Measurements from ENCODE around the gene AATF. TPM values are rescaled to one million over a fixed set of nuclear protein-coding genes. Genes with fewer than 3 reads are reported as not detected.
A peak's percentile ranks its signal among the peaks of the same experiment; 100 is the strongest.

The AATF gene
- total RNA-seq, 2 donors from 2014 or later, result 28.8 to 41.3 TPM

- H3K4me3 ChIP-seq, result peak overlapping the region; percentile 52
These were observed 13.8 kb upstream of the AATF start for GRCh38 chr17:36934692-36935630.

DNA sequence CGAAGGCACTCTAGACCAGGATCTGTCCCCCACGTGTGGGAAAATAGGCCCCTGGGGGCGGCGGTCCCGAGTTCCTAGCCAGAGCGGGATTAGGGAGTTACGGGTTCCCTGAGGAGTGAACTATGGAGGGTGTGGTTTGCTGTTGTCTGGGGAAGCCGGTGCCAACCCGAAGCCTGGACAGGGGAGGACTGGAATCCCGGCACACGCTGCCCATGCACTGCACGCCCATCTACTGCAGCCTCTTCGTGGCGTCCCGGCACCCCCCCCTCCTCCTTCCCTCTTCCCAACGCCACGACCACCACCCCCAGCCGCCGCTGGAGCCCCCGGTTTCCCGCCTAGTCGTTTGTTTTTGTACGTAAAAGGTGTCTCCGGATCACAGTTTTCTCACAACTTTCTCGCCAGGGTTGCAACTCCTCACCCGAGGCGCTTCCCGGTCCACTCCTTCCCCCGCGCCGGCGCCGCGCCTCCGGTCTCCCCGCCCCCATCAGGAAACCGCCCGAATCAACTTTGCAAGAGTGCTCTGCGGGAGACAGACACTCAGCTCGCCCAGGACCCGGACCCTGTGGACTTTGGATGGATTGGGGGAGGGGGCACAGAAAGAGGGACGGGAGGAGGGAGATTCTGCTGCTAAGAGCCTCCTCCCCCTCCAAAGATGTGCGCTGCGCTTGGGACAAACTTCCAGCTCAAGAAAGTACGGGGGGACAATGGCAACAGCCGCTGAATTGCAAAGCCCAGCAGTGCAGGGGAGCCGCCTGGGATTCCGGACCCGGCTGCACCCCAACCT, 12.9 kb upstream of the AATF start:
- no peak for DNase-seq (ENCODE audit: low spot score)
- no peaks in the 10 kb centered on the region for H3K9me3 ChIP-seq
- ATAC-seq (ENCODE audit: insufficient number of reproducible peaks, low FRiP score, low read depth), result no peak
- H3K27me3 ChIP-seq (replicated peaks; ENCODE audit: insufficient read depth), result peaks cover 86% of the 10 kb centered on the region
- H3K4me3 ChIP-seq, result peak overlapping the region; percentile 38
- peaks cover 46 to 71% of the 10 kb centered on the region in 2 donors for H3K4me1 ChIP-seq (ENCODE audit: control insufficient read depth in 1 of 2, low read depth in 2 of 2)
- TF ChIP-seq CTCF (IDR thresholded peaks at IDR 0.05), result no peak
- peak overlapping the region in 1 of 2 donors; percentile 41 for H3K27ac ChIP-seq
- no peaks in the 10 kb centered on the region for H3K36me3 ChIP-seq

More at GRCh38 chr17:36934692-36935630, 13.8 kb upstream of the AATF start:
- TF ChIP-seq CTCF (IDR thresholded peaks at IDR 0.05), result no peak
- no peak overlapping the region for H3K27ac ChIP-seq
- ATAC-seq (ENCODE audit: insufficient number of reproducible peaks, low FRiP score, low read depth), result no peak
- no peaks in the 10 kb centered on the region for H3K36me3 ChIP-seq
- peaks cover 80% of the 10 kb centered on the region for H3K27me3 ChIP-seq (replicated peaks; ENCODE audit: insufficient read depth)
- DNase-seq (ENCODE audit: low spot score), result no peak
- peaks cover 46 to 71% of the 10 kb centered on the region in 2 donors for H3K4me1 ChIP-seq (ENCODE audit: control insufficient read depth in 1 of 2, low read depth in 2 of 2)
- no peaks in the 10 kb centered on the region for H3K9me3 ChIP-seq

DNA sequence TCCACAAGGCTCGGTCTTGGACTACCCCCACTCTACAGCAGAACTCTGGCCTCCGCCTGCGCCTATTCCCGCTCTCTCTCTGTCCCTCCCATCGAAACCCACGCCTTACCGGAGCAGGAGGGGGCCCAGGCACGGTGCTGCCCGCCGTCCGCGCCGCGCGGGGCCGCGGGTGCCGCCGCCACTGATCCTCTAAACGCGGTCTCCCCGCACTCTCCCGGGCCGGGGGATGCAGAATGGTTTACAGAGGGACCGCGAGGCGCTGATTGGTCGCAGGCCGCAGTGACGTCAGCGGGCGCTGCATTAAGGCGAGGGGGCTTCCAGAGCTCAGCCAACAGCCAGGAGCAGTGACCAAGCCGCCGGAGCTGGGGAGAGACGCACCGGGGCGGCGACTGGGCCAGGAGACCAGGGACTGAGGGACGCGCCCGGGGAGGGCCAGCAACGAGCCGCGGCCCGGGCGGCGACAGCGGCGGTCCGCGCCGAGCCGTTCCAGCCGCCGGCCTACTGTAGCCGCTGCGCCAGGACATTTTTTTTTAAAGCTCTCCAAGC, 12.2 kb upstream of the AATF start:
- H3K4me3 ChIP-seq, result peak overlapping the region; percentile 38

DNA sequence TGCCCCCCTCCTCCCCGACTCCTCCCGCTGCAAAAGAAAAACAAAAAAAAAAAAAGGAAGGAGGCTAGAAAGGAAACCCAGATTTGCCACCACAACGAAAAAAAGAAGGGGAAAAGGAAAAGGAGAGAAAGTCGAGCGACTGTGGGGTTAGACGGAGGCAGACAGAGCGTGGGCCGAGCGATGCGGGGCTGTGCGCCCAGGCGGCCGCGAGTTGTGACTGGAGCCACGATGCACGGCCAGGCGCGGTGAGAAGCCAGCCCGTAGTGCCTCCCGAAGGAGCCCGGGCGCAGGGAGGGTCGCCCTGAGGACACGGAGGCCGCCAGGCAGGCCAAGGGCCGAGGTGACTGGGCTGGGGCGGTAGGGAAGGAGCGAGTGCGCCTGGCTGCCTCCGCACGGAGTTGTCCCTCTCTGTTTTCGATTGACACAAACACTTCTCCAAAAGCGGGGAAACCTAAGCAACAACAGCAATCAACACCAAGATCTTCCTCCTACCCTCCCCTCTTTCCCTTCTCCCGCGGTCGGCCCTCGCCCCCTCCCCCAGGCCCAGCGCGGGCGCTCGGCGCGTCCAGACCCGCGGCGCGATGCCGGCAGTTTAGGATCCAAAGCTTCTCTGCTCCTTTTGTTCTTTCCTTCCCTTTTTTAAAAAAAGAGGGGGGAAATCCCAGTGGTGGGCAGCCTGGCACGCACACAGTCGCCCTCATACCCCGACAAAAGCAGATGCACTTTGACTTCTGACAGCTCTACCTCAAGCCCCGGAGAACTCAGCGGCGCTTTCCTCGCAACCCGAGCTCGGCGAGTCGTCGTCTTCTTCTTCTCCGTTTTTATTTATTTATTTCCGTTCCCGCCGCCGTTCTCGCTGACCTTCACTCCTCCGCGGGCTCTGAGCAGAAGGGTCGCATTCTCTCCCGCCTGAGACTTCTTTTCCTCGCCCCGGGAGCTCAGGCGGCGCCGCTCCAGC, 11.5 kb upstream of the AATF start, which contains the start of gene LHX1:
LHX1 (plus strand) TSS at position 475 of the 958 bp plus-strand sequence. CDS start 723 bp downstream, outside the sequence.
- ATAC-seq (ENCODE audit: insufficient number of reproducible peaks, low FRiP score, low read depth), result no peak
- H3K27ac ChIP-seq, result peak within 1 kb of the TSS in 1 of 2 donors; percentile 41
- no peak for TF ChIP-seq CTCF (IDR thresholded peaks at IDR 0.05)
- no peak for DNase-seq (ENCODE audit: low spot score)
- peak within 1 kb of the TSS; percentile 38 for H3K4me3 ChIP-seq
- H3K9me3 ChIP-seq, result no peaks in the 10 kb centered on the region
- no peaks in the 10 kb centered on the region for H3K36me3 ChIP-seq
- peaks cover 48 to 70% of the 10 kb centered on the region in 2 donors for H3K4me1 ChIP-seq (ENCODE audit: control insufficient read depth in 1 of 2, low read depth in 2 of 2)
- peaks cover 90% of the 10 kb centered on the region for H3K27me3 ChIP-seq (replicated peaks; ENCODE audit: insufficient read depth)

More for the DNA sequence above, 12.2 kb upstream of the AATF start:
- ATAC-seq (ENCODE audit: insufficient number of reproducible peaks, low FRiP score, low read depth) (no peak), DNase-seq (ENCODE audit: low spot score) (no peak)
- Histone ChIP-seq H3K9me3 (no peaks in the 10 kb centered on the region), H3K27ac (peak overlapping the region in 1 of 2 donors; percentile 41), H3K36me3 (no peaks in the 10 kb centered on the region), H3K4me1 (ENCODE audit: control insufficient read depth in 1 of 2, low read depth in 2 of 2) (peaks cover 46 to 71% of the 10 kb centered on the region in 2 donors), H3K27me3 (replicated peaks; ENCODE audit: insufficient read depth) (peaks cover 90% of the 10 kb centered on the region)
- TF ChIP-seq CTCF (IDR thresholded peaks at IDR 0.05), result no peak

All from thoracic aorta (tissue), 2 donors.